Keratinocyte (primary cell): ENCODE data around the gene IL6R. TPM values are rescaled to one million over a fixed set of nuclear protein-coding genes. Genes with fewer than 3 reads are reported as not detected.

Experiments
- DNase-seq: peaks from one replicate; pipeline ENCODE4 v3.0.0-alpha.2; 2011; ENCODE audit warnings: low read depth, missing footprints, low spot score
- FAIRE-seq: peaks from 2 replicates; lab custom pipeline; 2011; peaks lifted over from hg19 to GRCh38; lab: Jason Lieb, UNC
- H2AFZ ChIP-seq: 2 replicates; pipeline ENCODE4 v1.6.0; 2012; ENCODE audit warnings: low read length, control low read depth, inconsistent platforms; ENCODE audit not compliant: control insufficient read depth
- H3K27ac ChIP-seq: 2 replicates; pipeline ENCODE4 v1.5.1; 2011; ENCODE audit warnings: low read length; ENCODE audit not compliant: control insufficient read depth, insufficient read depth
- H3K27me3 ChIP-seq: 3 replicates; pipeline ENCODE4 v1.6.0; 2011; ENCODE audit warnings: low read length; ENCODE audit not compliant: control insufficient read depth, insufficient read depth; ENCODE audit errors: extremely low read depth
- H3K36me3 ChIP-seq, 2 experiments: 2 replicates in 1 of 2; 3 replicates in 1 of 2; pipeline ENCODE4 v1.5.1; 2011; ENCODE audit warnings: low read length in 2 of 2, mild to moderate bottlenecking in 1 of 2; ENCODE audit not compliant: control insufficient read depth in 2 of 2, insufficient read depth in 2 of 2; ENCODE audit errors: extremely low read depth in 1 of 2
- H3K4me1 ChIP-seq: 3 replicates; pipeline ENCODE4 v1.5.1; 2011; ENCODE audit warnings: low read length; ENCODE audit not compliant: control insufficient read depth, insufficient read depth; ENCODE audit errors: extremely low read depth
- H3K4me2 ChIP-seq: 3 replicates; pipeline ENCODE4 v1.6.0; 2011; ENCODE audit warnings: low read depth, low read length; ENCODE audit not compliant: control insufficient read depth, insufficient read depth; ENCODE audit errors: extremely low read depth
- H3K4me3 ChIP-seq, 3 experiments: fragments of 200-600 bp in 1 of 3; sonication (generic) in 1 of 3; 2 replicates in 2 of 3; 3 replicates in 1 of 3; pipeline ENCODE4 v1.5.1; 2011 to 2016; ENCODE audit warnings: low read length in 3 of 3, mild to moderate bottlenecking in 3 of 3, control low read depth in 2 of 3, inconsistent platforms in 1 of 3, low read depth in 1 of 3, mixed read lengths in 1 of 3, mixed run types in 1 of 3, moderate library complexity in 1 of 3; ENCODE audit not compliant: control insufficient read depth in 2 of 3, insufficient read depth in 2 of 3; ENCODE audit errors: extremely low read depth in 1 of 3
- H3K79me2 ChIP-seq: 2 replicates; pipeline ENCODE4 v1.6.0; 2012; ENCODE audit warnings: low read length; ENCODE audit not compliant: control insufficient read depth, insufficient read depth
- H3K9ac ChIP-seq: 3 replicates; pipeline ENCODE4 v1.6.0; 2011; ENCODE audit warnings: low read length; ENCODE audit not compliant: control insufficient read depth, insufficient read depth; ENCODE audit errors: extremely low read depth
- H3K9me1 ChIP-seq: 3 replicates; pipeline ENCODE4 v1.6.0; 2011; ENCODE audit warnings: low read length; ENCODE audit not compliant: control insufficient read depth, insufficient read depth; ENCODE audit errors: extremely low read depth
- H3K9me3 ChIP-seq: 2 replicates; pipeline ENCODE4 v1.5.1; 2012; ENCODE audit warnings: low read depth, low read length; ENCODE audit not compliant: control insufficient read depth
- H4K20me1 ChIP-seq: 3 replicates; pipeline ENCODE4 v1.6.0; 2011; ENCODE audit warnings: low read length; ENCODE audit not compliant: control insufficient read depth, insufficient read depth; ENCODE audit errors: extremely low read depth
- CTCF ChIP-seq, 3 experiments: IDR thresholded peaks in 1 of 3; conservative IDR thresholded peaks in 1 of 3; optimal IDR thresholded peaks in 1 of 3; 2 replicates in 2 of 3; 3 replicates in 1 of 3; pipeline versions ENCODE3 to v1.5.1; 2011; ENCODE audit warnings: low read length in 3 of 3, mild to moderate bottlenecking in 3 of 3, moderate library complexity in 2 of 3, control low read depth in 1 of 3, inconsistent platforms in 1 of 3; ENCODE audit not compliant: insufficient read depth in 2 of 3; ENCODE audit errors: extremely low read depth in 1 of 3
- EZH2 ChIP-seq: IDR thresholded peaks from one replicate; pipeline ENCODE4 v1.6.1; 2012; ENCODE audit warnings: inconsistent platforms, mild to moderate bottlenecking, low read length, moderate library complexity
- dilution Hi-C: fragments of 300-500 bp; cut with MboI; formaldehyde crosslinking; loops from one replicate; pipeline ENCODE4 v1.7.0; 2020; ENCODE audit warnings: low sequenced_read_pairs; ENCODE audit not compliant: extremely low pct_ligation_motif_present
- polyA plus RNA-seq, 5 experiments: library from polyadenylated mRNA; depleted of rRNA in 3 of 5; stranded (reverse) in 3 of 5; stranded (forward) in 1 of 5; unstranded in 1 of 5; fragments of >200 nt; gene quantifications; 1 replicate in 1 of 5; 2 replicates in 3 of 5; 3 replicates in 1 of 5; pipeline versions ENCODE4 v1.2.1 to v1.2.3, GENCODE V29; 2011 to 2012; ENCODE audit warnings: missing spikeins in 2 of 5, low read depth in 1 of 5, low replicate concordance in 1 of 5

The IL6R gene
- polyA plus RNA-seq, 1 donor (not counting 4 experiments of a cell fraction or from before 2014, with no cell fraction given), result 12.6 TPM

GRCh38 chr1:154481053-154481452 is 75.9 kb downstream of the IL6R start:
- TF ChIP-seq EZH2 (no peak), CTCF (optimal IDR thresholded peaks at IDR 0.05 in 1 of 3, IDR thresholded peaks at IDR 0.05 in 1 of 3, conservative IDR thresholded peaks at IDR 0.05 in 1 of 3; ENCODE audit: extremely low read depth in 1 of 3, insufficient read depth in 2 of 3, low read length in 3 of 3) (no peak)
- no peaks in the 10 kb centered on the region for H3K9me3 ChIP-seq
- peaks cover 16% of the 10 kb centered on the region for H3K4me1 ChIP-seq
- H3K36me3 ChIP-seq, result no peaks in the 10 kb centered on the region
- no peak for FAIRE-seq
- no peaks in the 10 kb centered on the region for H3K79me2 ChIP-seq
- H2AFZ ChIP-seq, result no peak overlapping the region
- no peak for DNase-seq
- no peaks in the 10 kb centered on the region for H3K9me1 ChIP-seq
- H3K27me3 ChIP-seq, result peaks cover 2% of the 10 kb centered on the region
- H3K27ac ChIP-seq, result no peak overlapping the region
- dilution Hi-C loops, result no loop called here
- no peak overlapping the region for H3K9ac ChIP-seq
- peaks cover 3% of the 10 kb centered on the region for H4K20me1 ChIP-seq
- H3K4me2 ChIP-seq, result no peak overlapping the region
- H3K4me3 ChIP-seq, result no peak overlapping the region

- H3K79me2 ChIP-seq, result no peaks in the 10 kb centered on the region
- H3K27me3 ChIP-seq, result peaks cover 13% of the 10 kb centered on the region
- dilution Hi-C loops, result no loop called here
- H3K4me3 ChIP-seq, result no peak overlapping the region
- no peaks in the 10 kb centered on the region for H3K9me1 ChIP-seq
- DNase-seq, result peak; percentile 58
- H3K4me2 ChIP-seq, result no peak overlapping the region
- FAIRE-seq, result peak; percentile 44
- H4K20me1 ChIP-seq, result peaks cover 3% of the 10 kb centered on the region
- peaks cover 6% of the 10 kb centered on the region for H3K4me1 ChIP-seq
- H3K36me3 ChIP-seq, result no peaks in the 10 kb centered on the region
- H3K27ac ChIP-seq, result no peak overlapping the region
- TF ChIP-seq CTCF (optimal IDR thresholded peaks at IDR 0.05 in 1 of 3, IDR thresholded peaks at IDR 0.05 in 1 of 3, conservative IDR thresholded peaks at IDR 0.05 in 1 of 3; ENCODE audit: extremely low read depth in 1 of 3, insufficient read depth in 2 of 3, low read length in 3 of 3), result no peak
- TF ChIP-seq EZH2, result no peak
- no peak overlapping the region for H2AFZ ChIP-seq
- H3K9me3 ChIP-seq, result no peaks in the 10 kb centered on the region
- no peak overlapping the region for H3K9ac ChIP-seq
Measured at GRCh38 chr1:154483941-154484803, 79.0 kb downstream of the IL6R start.
